ENCODE results near the gene HCN4. TPM values are rescaled to one million over a fixed set of nuclear protein-coding genes. Genes with fewer than 3 reads are reported as not detected.

The HCN4 gene
- total and polyA plus RNA-seq, 2 of the 8 experiments (the other 6 are each of a cell fraction or from before 2014, with no cell fraction given): 3.7 to 8.5 TPM

GRCh38 chr15:73333001-73333400, 35.8 kb downstream of the HCN4 start:
- TF ChIP-seq NANOG (IDR thresholded peaks at IDR 0.05; ENCODE audit: insufficient read depth, low read depth, low read length, poor library complexity, severe bottlenecking) (no peak), BACH1 (IDR thresholded peaks at IDR 0.05; ENCODE audit: low read length) (no peak), E2F6 (IDR thresholded peaks at IDR 0.05) (no peak), ATF3 (IDR thresholded peaks at IDR 0.05; ENCODE audit: insufficient read depth, low read depth, low read length) (no peak), JUND (IDR thresholded peaks at IDR 0.05; ENCODE audit: low read length) (no peak), MAX (IDR thresholded peaks at IDR 0.05) (no peak), TAF7 (optimal IDR thresholded peaks at IDR 0.05; ENCODE audit: borderline replicate concordance, low read depth, low read length) (no peak)
- Histone ChIP-seq H3K4me2 (ENCODE audit: insufficient read depth in 1 of 2, low read depth in 2 of 2, low read length in 2 of 2) (no peak overlapping the region), H3K23me2 (ENCODE audit: low read depth, low read length) (no peaks in the 10 kb centered on the region), H3K56ac (replicated peaks; ENCODE audit: insufficient read length, low read depth, low read length) (no peak overlapping the region), H3K9me3 (ENCODE audit: insufficient read depth in 2 of 2, low read depth in 1 of 2, low read length in 1 of 2) (no peaks in the 10 kb centered on the region), H4K5ac (ENCODE audit: insufficient read length, low read depth, low read length) (no peak overlapping the region), H3K18ac (ENCODE audit: extremely low read depth, low read length) (no peak overlapping the region), H4K8ac (ENCODE audit: extremely low read depth, insufficient read depth, low read length) (no peak overlapping the region), H2AK5ac (ENCODE audit: low read depth, low read length) (no peak overlapping the region), H3K79me1 (ENCODE audit: low read depth, low read length) (peaks cover 5% of the 10 kb centered on the region), H2BK20ac (ENCODE audit: low read length) (no peak overlapping the region), H2BK12ac (ENCODE audit: low read depth, low read length) (no peak overlapping the region), H3K4me3 (ENCODE audit: extremely low read depth in 1 of 4, insufficient read depth in 2 of 4, low read depth in 3 of 4, low read length in 4 of 4) (no peak overlapping the region), H2BK15ac (ENCODE audit: low read length) (no peak overlapping the region), H2BK5ac (ENCODE audit: low read depth, low read length) (no peak overlapping the region), H3K4ac (replicated peaks; ENCODE audit: insufficient read length, low read depth, low read length) (no peak overlapping the region), H4K91ac (replicated peaks; ENCODE audit: insufficient read length, low read length) (no peak overlapping the region), H3K27me3 (replicated peaks in 1 of 4; ENCODE audit: control insufficient read depth in 3 of 4, extremely low read depth in 1 of 4, insufficient read depth in 3 of 4, low read length in 3 of 4) (no peaks in the 10 kb centered on the region), H3K27ac (ENCODE audit: low read depth, low read length) (no peak overlapping the region), H2AFZ (ENCODE audit: low read length) (no peak overlapping the region), H3K9ac (replicated peaks in 1 of 4; ENCODE audit: extremely low read depth in 1 of 4, low read depth in 3 of 4, low read length in 3 of 4) (no peak overlapping the region), H3K36me3 (ENCODE audit: control insufficient read depth in 2 of 4, insufficient read depth in 4 of 4, low read length in 3 of 4) (peaks cover 0 to 7% (median 3%) of the 10 kb centered on the region in 4 experiments; a peak in 4 of 8 replicates), H2BK120ac (replicated peaks; ENCODE audit: low read depth, low read length) (no peak overlapping the region), H3K14ac (ENCODE audit: insufficient read length) (no peak overlapping the region), H4K20me1 (replicated peaks in 1 of 2; ENCODE audit: control insufficient read depth in 1 of 2, insufficient read depth in 2 of 2, low read length in 2 of 2) (peaks cover 2 to 4% of the 10 kb centered on the region in 2 experiments), H3K23ac (ENCODE audit: insufficient read length) (no peak overlapping the region), H3K79me2 (ENCODE audit: control insufficient read depth in 1 of 2, insufficient read depth in 2 of 2, low read length in 2 of 2) (peaks cover 0 to 8% of the 10 kb centered on the region in 2 experiments; a peak in 2 of 4 replicates), H3K4me1 (replicated peaks in 1 of 4; ENCODE audit: control insufficient read depth in 3 of 4, insufficient read depth in 4 of 4, low read length in 3 of 4) (peaks cover 0 to 8% (median 3%) of the 10 kb centered on the region in 4 experiments; a peak in 2 of 7 replicates)
- ChIA-PET CTCF (ENCODE audit: partially characterized antibody) (interaction anchor here (0.8 to 1.2 kb wide), 3 partner anchors 11 to 35 kb away, joined by 3 read pairs; no protein-coding TSS in a partner anchor), POLR2A (ENCODE audit: partially characterized antibody) (no interaction called here)
- no peak for FAIRE-seq
- no peak for DNase-seq (ENCODE audit: low read depth in 1 of 2, low spot score in 2 of 2)
- WGBS, 2 experiments (ENCODE audit: extremely low coverage in 1 of 2, insufficient coverage in 1 of 2, insufficient read length in 1 of 2, insufficient replicate concordance in 2 of 2, low coverage in 1 of 2, low lambda C conversion rate in 2 of 2, missing lambda C conversion rate in 1 of 2): 97% methylated on average over 2 of the region's 2 CpGs; no CpG with 5 or more reads in 1 of the 2 experiments
